ENCODE measurements around the gene SDSL.

SDSL gene

DNA sequence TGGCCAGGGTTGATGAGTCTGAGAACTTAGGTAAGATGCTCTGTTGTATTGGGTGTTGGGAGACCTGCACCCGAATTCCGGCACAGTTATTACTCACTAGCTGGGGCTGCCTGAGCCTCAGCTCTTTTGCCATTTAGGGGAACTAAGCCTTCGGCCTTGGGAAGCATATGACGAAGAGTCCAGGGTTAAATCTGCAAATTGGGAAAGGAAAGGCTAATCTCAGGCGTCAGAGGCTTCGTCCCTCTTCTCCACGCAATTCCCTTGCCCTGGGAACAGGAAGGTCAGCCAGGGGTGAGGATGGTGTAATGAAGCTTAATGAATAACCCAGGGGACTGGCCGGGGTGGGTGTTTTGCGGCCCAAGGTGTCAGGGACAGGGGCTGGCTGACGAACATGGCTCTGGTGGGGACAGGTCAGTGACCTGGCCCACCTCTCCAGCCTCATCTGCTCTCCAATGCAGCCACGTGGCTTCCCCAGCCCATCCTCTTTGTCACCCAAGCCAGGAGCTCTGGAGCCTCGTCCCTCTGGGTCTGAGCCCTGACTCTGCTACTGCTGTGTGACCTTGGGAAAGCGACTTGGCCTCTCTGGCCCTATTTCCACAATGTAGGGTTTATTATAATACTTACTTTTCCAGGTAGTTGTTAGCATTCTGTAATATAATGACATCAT lies 3.8 kb upstream of the SDSL start:
- no peak for DNase-seq

DNA sequence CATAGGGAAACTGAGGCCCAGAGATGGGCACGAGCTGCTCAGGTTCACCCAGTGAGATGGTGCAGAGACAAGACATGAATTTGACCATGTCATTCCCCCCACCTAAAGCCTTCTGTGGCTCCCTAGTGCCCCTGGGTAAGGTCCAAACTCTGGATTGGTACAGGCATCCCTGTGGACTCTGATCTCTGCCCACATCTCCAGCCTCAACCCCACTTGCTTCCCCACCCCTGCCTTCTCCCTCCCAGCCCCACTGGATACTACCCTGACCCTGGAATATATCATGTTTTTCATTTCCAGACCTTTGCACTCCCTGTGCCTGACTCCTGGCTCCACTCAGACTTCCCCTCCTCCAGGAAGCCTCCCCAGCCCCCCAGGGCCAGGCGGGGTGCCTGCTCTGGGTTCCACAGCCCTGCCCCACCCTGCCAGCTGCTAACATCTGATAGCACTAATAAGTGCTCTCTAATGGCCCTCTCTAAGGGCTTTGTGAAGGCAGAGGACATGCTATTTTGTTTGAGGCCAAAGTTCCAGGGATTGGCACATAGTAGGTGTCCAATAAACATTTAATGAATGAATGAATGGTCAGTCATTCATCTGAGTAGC lies 1.1 kb upstream of the SDSL start:
- no peak for DNase-seq

DNA sequence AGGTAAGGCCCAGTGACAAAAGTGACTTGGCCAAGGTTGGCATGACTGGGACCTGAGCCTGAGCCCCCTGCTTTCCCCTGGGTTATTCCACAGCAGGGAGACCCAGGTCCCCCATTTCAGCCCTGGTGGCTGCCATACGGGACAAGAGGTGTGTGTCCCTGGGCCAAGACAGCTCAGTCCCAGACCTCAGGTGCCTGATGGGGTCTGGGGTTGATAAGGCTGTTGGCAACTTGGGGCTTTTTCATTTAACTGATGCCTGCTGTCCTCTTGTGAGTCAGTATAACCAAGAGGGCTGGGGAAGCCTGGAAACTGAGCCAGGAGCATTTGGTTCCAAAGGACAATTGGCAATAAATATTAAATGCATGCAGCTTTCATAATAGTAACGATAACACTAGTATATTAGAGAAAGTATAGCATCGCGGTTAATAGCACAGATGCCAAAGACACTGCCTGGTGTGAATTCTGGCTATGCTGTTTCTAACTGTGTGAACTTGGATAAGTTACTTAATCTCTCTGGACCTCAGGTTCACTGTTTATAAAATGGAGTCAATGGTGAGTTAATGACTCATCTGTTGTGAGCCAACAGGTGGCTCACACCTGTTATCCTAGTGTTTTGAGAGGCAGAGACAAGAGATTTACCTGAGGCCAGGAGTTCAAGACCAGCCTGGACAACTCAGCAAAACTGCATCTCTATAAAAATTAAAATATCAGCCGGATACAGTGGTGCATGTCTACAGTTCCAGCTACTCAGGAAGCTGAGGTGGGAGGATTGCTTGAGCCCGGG lies 898 bp downstream of the SDSL start:
- DNase-seq, result no peak

DNA sequence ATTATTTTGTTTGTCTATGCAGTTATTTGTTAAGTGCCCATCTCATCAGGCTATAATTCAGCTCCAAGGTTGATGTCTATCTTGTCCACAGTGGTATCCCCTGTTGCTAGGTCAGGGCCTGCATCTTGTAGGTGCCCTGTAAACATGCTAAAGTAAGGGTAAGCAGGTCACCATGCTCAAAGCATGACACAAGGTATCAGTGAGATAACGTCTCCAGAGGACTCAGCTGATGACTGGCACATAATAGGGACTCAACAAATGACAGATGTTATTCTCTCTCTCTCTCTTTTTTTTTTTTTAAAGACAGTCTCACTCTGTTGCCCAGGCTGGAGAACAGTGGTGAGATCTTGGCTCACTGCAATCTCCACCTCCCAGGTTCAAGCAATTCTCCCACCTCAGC lies 2.3 kb downstream of the SDSL start:
- DNase-seq, result no peak

DNA sequence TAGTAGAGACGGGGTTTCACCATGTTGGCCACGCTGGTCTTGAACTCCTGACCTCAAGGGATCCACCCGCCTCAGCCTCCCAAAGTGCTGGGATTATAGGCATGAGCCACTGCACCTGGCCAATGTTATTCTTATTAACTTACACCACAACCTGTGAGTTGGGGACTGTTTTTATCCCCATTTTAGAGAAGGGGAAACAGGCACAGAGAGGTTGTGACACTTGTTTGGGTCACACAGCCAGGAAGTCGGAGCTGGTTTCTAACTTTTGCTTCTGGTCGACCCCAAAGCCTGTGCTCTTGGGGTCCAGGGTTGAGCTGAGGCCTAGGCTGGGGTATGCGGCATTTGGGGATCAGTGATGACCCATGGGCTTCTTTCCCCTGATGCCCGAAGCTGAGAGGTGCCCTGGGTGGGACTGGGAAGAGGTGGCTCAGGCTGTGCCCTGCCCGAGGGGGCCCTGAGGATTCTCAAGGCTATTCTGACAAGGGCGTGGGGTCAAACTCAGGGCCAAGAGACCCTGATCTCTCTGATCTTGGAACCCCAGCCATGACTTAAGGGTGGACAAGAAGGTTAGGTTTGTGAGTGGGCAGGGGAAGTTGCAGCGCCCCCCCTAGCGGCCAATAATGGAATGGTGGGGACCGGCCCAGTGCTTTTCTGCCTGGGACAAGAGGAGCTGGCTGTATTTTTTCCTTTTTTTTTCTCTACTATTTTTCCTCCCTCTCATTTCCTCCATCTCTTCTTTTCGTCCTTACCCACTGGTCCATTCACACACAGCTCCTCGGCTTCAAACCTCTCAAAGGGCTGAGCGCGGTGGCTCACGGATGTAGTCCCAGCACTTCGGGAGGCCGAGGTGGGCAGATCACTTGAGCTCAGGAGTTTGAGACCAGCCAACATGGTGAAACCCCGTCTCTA lies 3.0 kb downstream of the SDSL start:
- peak; percentile 43 for DNase-seq

DNA sequence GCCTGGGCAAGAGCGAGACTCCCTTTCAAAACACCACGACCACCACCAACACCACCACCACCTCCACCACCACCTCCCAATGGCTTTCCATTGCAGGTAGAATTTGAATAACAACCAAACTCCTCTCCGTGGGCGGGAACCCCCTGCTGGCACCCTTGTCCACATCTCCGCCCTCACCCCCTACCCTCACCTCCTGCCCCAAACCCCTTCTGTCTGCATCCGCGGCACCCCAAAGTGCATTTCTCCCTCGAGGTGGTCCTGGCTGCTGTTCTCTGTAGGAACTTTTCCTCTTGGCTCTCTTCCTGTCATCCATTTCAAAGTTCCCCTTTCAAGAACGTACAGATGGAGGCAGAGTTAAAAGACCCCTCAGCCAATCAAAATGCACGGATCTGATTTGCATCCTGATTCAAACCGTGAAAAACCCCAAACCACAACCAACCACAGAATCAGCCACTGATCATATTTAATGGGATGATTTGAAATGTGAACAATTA lies 3.8 kb downstream of the SDSL start:
- no peak for DNase-seq

DNA sequence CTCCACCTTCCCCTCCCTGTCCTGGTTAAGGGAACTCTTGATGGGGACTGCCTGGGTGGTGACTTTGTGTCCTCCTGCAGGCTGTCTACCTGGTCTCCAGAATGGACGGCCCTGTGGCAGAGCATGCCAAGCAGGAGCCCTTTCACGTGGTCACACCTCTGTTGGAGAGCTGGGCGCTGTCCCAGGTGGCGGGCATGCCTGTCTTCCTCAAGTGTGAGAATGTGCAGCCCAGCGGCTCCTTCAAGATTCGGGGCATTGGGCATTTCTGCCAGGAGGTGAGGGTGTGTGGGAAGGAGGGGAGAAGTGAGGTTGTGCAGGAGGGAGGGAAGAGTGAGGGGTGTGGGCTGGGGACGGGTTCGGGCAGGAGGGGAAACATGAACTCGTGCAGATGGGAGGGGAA lies 5.7 kb downstream of the SDSL start:
- DNase-seq, result no peak

DNA sequence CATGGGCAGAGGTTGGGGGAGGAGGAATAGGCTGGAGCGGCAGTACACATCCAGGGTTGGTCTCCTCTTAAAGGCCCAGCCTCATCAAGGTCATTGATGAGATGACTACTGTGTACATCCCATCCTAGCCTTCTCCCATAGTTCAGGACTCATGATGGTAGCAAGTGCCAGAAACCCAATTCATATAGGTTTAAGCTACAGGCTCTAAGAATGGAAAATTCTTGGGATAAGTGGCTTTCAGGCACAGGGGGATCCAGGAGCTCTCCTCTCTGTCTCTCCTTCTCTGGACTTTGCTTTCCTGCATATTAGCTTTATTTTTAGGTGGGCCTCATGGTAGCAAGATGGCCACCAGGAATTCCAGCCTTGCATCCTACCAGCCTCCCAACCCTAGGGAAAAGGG lies 6.3 kb downstream of the SDSL start:
- no peak for DNase-seq

DNA sequence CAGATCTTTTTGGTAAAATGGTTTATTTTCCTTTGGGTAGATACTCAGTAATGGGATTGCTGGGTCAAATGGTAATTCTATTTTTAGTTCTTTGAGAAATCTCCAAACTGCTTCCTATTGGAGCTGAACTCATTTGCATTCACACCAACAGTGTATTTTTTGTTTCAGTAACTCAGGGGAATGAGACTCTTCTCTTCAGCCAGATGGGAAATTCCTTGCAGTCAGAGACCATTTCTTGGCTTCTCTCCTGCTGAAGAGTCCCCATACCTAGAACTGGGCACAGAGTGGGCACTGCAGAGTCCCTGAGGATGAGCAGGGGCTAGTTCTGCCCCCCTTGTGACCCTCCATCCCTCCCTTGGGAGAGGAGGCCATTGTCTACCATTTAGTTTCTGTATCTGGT lies 10.8 kb downstream of the SDSL start:
- DNase-seq, result no peak

DNA sequence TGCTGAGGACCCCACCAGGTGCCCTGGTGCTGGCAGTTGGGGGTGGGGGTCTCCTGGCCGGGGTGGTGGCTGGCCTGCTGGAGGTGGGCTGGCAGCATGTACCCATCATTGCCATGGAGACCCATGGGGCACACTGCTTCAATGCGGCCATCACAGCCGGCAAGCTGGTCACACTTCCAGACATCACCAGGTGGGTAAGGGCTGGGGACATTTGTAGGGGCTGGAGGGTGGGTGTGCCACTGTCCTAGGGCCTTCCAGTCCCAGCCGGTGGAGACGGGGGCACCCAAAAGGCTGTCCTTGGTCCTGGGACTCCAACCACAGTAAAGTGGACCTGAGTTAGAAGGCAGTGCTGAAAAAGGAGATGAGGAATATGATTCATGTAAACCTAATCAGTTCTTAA lies 13.2 kb downstream of the SDSL start:
- no peak for DNase-seq

DNA sequence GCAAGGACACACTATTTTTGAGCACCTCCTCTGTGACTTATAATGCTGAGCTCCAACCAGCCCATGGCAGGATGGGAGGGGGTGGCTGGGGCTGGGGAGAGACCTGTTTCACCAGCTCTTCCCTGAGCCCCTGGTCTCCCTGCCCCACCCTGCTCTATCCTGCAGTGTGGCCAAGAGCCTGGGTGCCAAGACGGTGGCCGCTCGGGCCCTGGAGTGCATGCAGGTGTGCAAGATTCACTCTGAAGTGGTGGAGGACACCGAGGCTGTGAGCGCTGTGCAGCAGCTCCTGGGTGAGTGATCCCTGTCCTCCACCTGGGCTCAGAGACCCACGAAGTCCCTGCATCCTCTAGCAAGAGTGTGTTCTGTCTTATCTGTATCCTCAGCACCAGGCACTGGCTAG lies 14.4 kb downstream of the SDSL start:
- no peak for DNase-seq

DNA sequence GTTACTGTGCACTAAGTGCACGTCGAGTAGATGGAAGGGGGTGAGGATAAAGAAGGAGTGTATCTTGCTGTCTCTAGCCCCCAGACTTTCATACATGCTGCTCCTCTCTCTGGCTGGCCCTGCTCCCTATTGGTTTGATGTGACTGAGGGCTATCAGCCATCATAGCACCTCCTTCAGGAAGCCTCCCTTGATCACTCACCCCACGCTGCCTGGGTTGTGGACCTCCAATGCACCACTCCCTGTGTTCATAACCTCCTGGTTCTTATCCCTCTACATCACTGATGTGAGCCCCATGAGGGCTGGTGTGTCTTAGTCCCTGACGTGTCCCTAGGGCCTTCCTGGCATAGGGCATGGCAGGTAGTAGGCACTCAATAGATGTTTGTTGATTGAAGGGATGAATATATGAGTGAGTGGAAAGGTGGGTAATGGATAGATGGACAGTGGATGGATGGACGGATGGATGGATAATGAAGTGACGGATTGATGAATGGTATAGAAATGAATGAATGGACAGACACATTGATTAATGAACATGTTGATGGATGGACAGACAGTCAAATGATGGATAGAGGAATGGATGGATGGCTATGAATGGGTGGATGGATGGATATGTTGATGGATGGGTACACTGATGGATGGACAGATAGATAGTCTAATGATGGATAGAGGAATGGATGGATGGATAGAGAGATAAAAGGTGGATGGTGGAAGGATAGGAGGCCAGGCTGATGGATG lies 15.0 kb downstream of the SDSL start:
- DNase-seq, result no peak

DNA sequence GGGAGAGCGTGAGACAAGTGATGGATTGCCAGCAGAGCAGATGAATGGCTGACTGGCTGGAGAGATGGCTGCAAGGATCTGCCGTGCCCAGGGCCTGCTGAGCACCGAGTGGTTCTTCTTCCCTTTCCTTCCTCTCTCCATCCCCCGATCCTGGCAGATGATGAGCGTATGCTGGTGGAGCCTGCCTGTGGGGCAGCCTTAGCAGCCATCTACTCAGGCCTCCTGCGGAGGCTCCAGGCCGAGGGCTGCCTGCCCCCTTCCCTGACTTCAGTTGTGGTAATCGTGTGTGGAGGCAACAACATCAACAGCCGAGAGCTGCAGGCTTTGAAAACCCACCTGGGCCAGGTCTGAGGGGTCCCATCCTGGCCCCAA lies 15.5 kb downstream of the SDSL start:
- DNase-seq, result no peak

DNA sequence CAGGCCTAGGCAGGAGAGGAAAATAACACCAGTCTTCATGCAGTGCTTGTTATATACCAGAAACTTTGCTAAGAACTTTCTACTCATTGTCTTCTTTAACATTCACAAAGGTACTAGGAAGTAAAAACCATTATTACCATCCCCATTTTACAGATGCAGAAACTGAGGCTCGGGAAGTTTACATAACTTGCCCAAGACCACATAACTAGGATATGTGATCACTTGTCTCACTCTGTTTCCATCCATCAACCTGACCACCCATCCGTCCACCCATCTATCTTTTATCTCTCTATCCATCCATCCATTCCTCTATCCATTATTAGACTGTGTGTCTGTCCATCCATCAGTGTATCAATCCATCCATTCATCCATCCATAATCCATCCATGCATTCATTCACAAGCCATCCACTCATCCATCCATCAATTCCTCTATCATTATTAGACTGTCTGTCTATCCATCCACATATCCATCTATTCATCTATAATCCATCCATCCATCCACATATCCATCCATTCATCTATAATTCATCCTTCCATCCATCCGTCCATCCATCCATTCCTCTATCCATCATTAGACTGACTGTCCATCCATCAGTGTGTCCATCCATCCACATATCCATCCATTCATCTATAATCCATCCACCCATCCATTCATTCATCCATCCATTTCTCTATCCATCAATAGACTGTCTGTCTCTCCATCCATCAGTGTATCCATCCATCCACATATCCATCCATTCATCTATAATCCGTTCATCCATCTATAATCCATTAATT lies 16.5 kb downstream of the SDSL start:
- no peak for DNase-seq

DNA sequence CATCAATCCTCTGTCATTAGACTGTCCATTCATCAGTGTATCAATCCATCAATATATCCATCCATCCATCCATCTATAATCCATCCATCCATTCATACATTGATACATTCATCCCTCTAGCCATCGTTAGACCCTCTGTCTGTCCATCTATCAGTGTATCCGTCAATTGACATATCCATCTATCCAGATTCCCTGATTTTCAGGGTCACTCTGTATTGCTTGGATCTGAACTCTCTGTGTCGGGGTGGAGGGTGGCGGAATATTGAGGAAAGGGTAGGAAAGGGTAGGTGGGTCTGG lies 17.1 kb downstream of the SDSL start:
- DNase-seq, result no peak

DNA sequence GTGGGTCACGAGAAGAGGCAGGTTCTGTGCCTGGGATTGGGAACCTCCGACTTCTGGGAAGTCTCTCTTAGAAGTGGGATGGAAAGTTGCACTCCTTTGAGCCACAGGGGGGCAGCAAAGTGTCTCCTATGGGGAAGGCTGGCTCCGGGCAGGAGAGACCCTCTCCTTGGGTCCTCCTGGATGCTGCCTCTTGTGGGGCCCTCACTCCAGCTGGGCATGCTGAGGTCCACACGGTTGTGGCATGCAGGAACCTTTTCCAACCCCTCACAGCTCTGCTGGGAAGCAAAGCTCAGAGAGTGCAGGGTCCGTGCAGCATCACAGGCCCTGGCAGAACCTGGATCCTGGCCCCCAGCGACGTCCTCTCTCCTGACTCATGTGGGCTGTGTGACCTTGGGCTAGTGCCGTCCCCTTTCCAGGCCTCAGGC lies 17.4 kb downstream of the SDSL start:
- DNase-seq, result no peak

DNA sequence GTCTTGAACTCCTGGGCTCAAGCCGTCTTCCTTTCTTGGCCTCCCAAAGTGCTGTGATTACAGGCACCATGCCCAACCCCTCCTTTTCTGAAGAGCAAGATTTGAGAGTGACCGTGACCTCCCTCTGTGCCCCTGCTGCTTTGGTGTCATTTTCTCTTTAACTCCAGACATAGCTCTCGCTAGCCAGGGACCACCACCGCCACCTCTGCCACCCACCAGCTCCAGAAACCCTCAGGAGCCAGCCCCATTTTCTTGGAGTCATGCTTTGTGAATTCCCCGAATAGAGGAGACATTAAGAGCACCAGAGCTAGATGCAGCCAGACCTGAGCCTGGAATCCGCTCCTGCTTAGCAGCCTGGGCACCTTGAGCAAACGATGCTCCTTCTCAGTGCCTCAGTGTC lies 18.2 kb downstream of the SDSL start:
- no peak for DNase-seq

DNA sequence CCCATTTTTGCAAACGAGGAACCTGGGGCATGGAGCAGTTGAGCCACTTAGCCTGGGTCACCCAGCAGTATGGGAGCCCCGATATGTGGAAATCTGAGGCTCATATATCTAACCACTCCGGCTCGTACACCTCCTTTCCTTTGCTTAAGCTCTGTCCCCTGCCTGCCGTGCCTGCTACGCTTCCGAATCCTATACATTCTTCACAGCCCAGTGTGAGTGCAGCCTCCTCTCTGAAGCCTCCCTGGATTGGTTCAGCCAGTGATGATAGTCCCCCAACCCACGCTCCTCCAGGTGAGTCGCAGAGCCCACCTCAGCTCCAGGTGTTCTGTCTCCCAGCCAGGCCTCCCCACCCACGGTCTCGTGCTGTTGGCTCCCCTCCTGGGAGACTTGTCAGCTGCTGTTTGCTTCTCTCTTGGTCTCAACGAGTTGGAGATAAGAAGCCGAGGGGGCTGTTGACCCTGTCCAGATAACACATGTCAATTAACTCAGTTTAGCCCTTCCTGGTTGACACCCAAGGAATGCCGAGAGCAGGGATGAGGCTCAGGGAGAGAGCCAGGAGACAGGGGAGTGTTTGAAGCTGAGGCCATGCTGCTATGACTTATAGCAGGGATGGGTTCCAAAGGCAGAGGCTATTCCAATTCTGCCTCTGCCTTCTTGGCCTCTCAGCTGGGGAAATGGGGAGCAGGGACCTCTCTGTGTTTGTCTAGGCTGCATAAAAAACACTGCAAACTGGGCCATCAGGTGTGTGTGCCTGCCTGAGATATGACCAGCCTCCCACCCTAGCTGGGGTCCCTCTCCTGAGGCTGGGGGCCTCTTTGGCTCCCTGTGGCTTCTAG lies 19.0 kb downstream of the SDSL start:
- DNase-seq, result no peak

DNA sequence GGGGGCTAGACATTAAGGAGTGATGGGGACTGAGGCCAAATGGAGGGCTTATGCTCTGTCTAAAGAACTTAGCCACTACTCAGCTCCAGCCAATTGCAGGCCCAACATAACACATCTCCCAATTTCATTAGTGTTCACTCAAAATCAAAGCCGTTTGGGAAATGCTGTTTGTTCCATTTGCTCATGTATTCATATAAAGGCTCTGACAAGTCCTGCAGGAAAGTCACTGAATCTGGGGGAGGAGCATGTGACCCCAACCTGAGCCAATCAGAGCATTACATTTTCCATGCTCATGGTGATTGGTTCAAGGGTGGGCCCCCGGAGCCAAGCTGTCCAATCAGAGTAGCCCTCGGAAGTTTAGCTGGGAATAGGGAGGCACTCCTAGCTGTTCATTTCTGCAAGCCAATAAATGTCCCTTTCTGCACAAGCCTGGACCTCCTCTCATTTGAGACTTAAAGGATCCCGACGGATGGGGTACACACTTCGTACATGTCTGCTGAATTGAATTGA lies 20.9 kb downstream of the SDSL start:
- no peak for DNase-seq

DNA sequence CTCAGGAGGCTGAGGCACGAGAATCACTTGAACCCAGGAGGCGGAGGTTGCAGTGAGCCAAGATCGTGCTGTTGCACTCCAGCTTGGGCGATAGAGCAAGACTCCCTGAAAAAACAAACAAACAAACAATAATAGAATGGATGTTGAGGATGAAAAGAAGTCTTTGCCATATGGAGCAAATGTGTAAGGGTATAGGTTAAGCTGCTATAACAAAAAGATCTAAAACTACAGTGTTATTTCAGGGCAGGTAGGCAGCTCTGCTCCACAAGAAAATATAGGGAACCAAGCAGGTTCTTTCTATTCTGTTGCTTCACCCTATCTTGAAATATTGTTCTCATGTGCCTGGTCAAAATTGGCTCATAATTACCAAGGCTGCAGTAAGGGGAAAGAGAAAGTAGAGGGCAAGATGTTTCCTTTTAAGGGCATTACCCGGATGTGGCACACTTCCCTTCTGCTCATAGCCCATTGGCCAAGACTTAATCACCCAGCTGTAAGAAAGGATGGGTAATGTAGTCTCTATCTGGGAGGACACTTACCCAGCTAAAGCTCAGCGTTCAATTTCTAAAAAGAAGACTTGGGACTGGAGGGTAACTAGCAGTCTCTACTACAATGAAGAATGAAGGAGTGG lies 23.5 kb downstream of the SDSL start:
- DNase-seq, result no peak
